Liver (tissue), 9 donors: Measurements from ENCODE around the gene OR5AC2. TPM values are rescaled to one million over a fixed set of nuclear protein-coding genes. Genes with fewer than 3 reads are reported as not detected.

Experiments used
- DNase-seq: peaks from one replicate; pipeline ENCODE4 v3.0.0-alpha.2; 2017; ENCODE audit warnings: low spot score
- H3K27ac ChIP-seq, 2 donors: one replicate each; pipeline ENCODE4 v1.7.0; 2013; ENCODE audit warnings: inconsistent platforms in 2 of 2, low read length in 2 of 2, control low read depth in 1 of 2, low read depth in 1 of 2, mild to moderate bottlenecking in 1 of 2
- H3K27me3 ChIP-seq, 4 donors: one replicate each; pipeline versions ENCODE4 v1.6.1 to v1.7.0; 2013; ENCODE audit warnings: low read length in 3 of 4, inconsistent platforms in 1 of 4, mild to moderate bottlenecking in 1 of 4, moderate library complexity in 1 of 4; ENCODE audit not compliant: control insufficient read depth in 4 of 4, insufficient read depth in 4 of 4
- H3K36me3 ChIP-seq, 4 donors: one replicate each; pipeline versions ENCODE4 v1.6.1 to v1.7.0; 2013; ENCODE audit warnings: low read length in 3 of 4, mild to moderate bottlenecking in 3 of 4, low read depth in 1 of 4, moderate library complexity in 1 of 4; ENCODE audit not compliant: control insufficient read depth in 4 of 4, insufficient read depth in 3 of 4
- H3K4me1 ChIP-seq, 4 donors: one replicate each; pipeline versions ENCODE4 v1.6.1 to v1.7.0; 2013; ENCODE audit warnings: low read length in 3 of 4, mild to moderate bottlenecking in 3 of 4, moderate library complexity in 1 of 4; ENCODE audit not compliant: control insufficient read depth in 4 of 4, insufficient read depth in 4 of 4
- H3K4me3 ChIP-seq, 3 donors: one replicate each; pipeline versions ENCODE4 v1.6.1 to v1.7.0; 2013; ENCODE audit warnings: low read length in 3 of 3, control low read depth in 1 of 3, low read depth in 1 of 3, mild to moderate bottlenecking in 1 of 3
- H3K9ac ChIP-seq, 2 donors: one replicate each; pipeline ENCODE4 v1.7.0; 2013; ENCODE audit warnings: low read length in 2 of 2, mild to moderate bottlenecking in 2 of 2, moderate library complexity in 2 of 2, control low read depth in 1 of 2, low read depth in 1 of 2
- H3K9me3 ChIP-seq, 4 donors: one replicate each; pipeline versions ENCODE4 v1.6.1 to v1.7.0; 2013; ENCODE audit warnings: low read length in 3 of 4; ENCODE audit not compliant: control insufficient read depth in 4 of 4
- EGR1 ChIP-seq, 2 donors: IDR thresholded peaks; 2 replicates each; pipeline ENCODE4 v1.6.1; 2016 to 2018; ENCODE audit warnings: antibody characterized with exemption in 2 of 2, low read depth in 2 of 2
- FOXA1 ChIP-seq: IDR thresholded peaks from 2 replicates; pipeline ENCODE4 v1.6.1; 2016; ENCODE audit warnings: antibody characterized with exemption
- FOXA2 ChIP-seq: IDR thresholded peaks from 2 replicates; pipeline ENCODE4 v1.6.1; 2016; ENCODE audit warnings: antibody characterized with exemption
- GABPA ChIP-seq, 2 donors: IDR thresholded peaks in 1 of 2; conservative IDR thresholded peaks in 1 of 2; 2 replicates each; pipeline ENCODE4 v1.6.1; 2016; ENCODE audit warnings: antibody characterized with exemption in 2 of 2, mild to moderate bottlenecking in 1 of 2, moderate library complexity in 1 of 2
- HNF4A ChIP-seq, 2 donors: conservative IDR thresholded peaks; 2 replicates each; pipeline ENCODE4 v1.6.1; 2016; ENCODE audit warnings: antibody characterized with exemption in 2 of 2, mild to moderate bottlenecking in 2 of 2
- HNF4G ChIP-seq: IDR thresholded peaks from 2 replicates; pipeline ENCODE4 v1.6.1; 2016; ENCODE audit warnings: antibody characterized with exemption
- JUND ChIP-seq, 2 donors: IDR thresholded peaks; 2 replicates each; pipeline ENCODE4 v1.6.1; 2016; ENCODE audit warnings: antibody characterized with exemption in 2 of 2
- NR2F2 ChIP-seq: IDR thresholded peaks from 2 replicates; pipeline ENCODE4 v1.6.1; 2016; ENCODE audit warnings: antibody characterized with exemption
- RAD21 ChIP-seq, 2 donors: IDR thresholded peaks; 2 replicates each; pipeline ENCODE4 v1.6.1; 2016; ENCODE audit warnings: antibody characterized with exemption in 2 of 2, mild to moderate bottlenecking in 2 of 2
- SP1 ChIP-seq: IDR thresholded peaks from 2 replicates; pipeline ENCODE4 v1.6.1; 2018; ENCODE audit warnings: antibody characterized with exemption, mild to moderate bottlenecking
- TAF1 ChIP-seq: conservative IDR thresholded peaks from 2 replicates; pipeline ENCODE4 v1.6.1; 2016; ENCODE audit warnings: antibody characterized with exemption, mild to moderate bottlenecking
- YY1 ChIP-seq: IDR thresholded peaks from 2 replicates; pipeline ENCODE4 v1.6.1; 2016; ENCODE audit warnings: antibody characterized with exemption, mild to moderate bottlenecking
- ZBTB33 ChIP-seq: IDR thresholded peaks from 2 replicates; pipeline ENCODE4 v1.6.1; 2016; ENCODE audit warnings: antibody characterized with exemption
- WGBS: extraction: QIAGEN DNeasy Blood & Tissue Kit; methylation state at CpG from one replicate; pipeline ENCODE4 v1.1.7; 2013; 5-methylcytosine and 5-hydroxymethylcytosine counted together
- polyA plus RNA-seq, 2 donors: library from polyadenylated mRNA; stranded (reverse) in 1 of 2; unstranded in 1 of 2; fragments of 200-250 nt in 1 of 2; fragments of >200 nt in 1 of 2; fragmentation: Nextera tagmentation in 1 of 2; extraction: Ambion mirVana in 1 of 2; gene quantifications; one replicate each; pipeline versions ENCODE4 v1.2.1 to v1.2.3, GENCODE V29; 2013 to 2015
- total RNA-seq, 2 donors: library from RNA; depleted of rRNA; stranded (reverse); fragments of >200 nt; gene quantifications; one replicate each; pipeline ENCODE4 v1.2.3, GENCODE V29; 2014
- TF ChIP-seq, protein P1 (sequence below): IDR thresholded peaks from 2 replicates; pipeline ENCODE4 v1.6.1; 2016; ENCODE audit warnings: antibody characterized with exemption, mild to moderate bottlenecking
- TF ChIP-seq, protein P2 (sequence below): fragments of 150-350 bp; IDR thresholded peaks from 2 replicates; pipeline ENCODE4 v1.5.1; 2017; ENCODE audit warnings: improper control_type of control experiment, low read depth, low read length; ENCODE audit not compliant: missing input control
- TF ChIP-seq, protein P3 (sequence below): IDR thresholded peaks from 2 replicates; pipeline ENCODE4 v1.6.1; 2016; ENCODE audit warnings: antibody characterized with exemption
- donor health status: healthy.
- donor health status: healthy.
- donor health status: healthy.
- donor health status: healthy.
- donor health status: healthy.

Gene OR5AC2
- total and polyA plus RNA-seq, 4 donors = not detected

- TF ChIP-seq, protein P1, sequence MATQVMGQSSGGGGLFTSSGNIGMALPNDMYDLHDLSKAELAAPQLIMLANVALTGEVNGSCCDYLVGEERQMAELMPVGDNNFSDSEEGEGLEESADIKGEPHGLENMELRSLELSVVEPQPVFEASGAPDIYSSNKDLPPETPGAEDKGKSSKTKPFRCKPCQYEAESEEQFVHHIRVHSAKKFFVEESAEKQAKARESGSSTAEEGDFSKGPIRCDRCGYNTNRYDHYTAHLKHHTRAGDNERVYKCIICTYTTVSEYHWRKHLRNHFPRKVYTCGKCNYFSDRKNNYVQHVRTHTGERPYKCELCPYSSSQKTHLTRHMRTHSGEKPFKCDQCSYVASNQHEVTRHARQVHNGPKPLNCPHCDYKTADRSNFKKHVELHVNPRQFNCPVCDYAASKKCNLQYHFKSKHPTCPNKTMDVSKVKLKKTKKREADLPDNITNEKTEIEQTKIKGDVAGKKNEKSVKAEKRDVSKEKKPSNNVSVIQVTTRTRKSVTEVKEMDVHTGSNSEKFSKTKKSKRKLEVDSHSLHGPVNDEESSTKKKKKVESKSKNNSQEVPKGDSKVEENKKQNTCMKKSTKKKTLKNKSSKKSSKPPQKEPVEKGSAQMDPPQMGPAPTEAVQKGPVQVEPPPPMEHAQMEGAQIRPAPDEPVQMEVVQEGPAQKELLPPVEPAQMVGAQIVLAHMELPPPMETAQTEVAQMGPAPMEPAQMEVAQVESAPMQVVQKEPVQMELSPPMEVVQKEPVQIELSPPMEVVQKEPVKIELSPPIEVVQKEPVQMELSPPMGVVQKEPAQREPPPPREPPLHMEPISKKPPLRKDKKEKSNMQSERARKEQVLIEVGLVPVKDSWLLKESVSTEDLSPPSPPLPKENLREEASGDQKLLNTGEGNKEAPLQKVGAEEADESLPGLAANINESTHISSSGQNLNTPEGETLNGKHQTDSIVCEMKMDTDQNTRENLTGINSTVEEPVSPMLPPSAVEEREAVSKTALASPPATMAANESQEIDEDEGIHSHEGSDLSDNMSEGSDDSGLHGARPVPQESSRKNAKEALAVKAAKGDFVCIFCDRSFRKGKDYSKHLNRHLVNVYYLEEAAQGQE = no peak
- TF ChIP-seq FOXA2 (no peak), EGR1 (IDR thresholded peaks at IDR 0.05; ENCODE audit: low read depth in 2 of 2) (no peak), HNF4G (no peak), RAD21 (IDR thresholded peaks at IDR 0.05) (no peak), GABPA (IDR thresholded peaks at IDR 0.05 in 1 of 2, conservative IDR thresholded peaks at IDR 0.05 in 1 of 2) (no peak), NR2F2 (no peak), YY1 (no peak)
Measured at GRCh38 chr3:98110550-98110908, 23.6 kb downstream of the OR5AC2 start (continued).

GRCh38 chr3:98114264-98114663 lies 27.3 kb downstream of the OR5AC2 start:
- no peaks in the 10 kb centered on the region for H3K4me1 ChIP-seq
- no peak overlapping the region for H3K4me3 ChIP-seq
- no peak overlapping the region for H3K9ac ChIP-seq
- no peaks in the 10 kb centered on the region for H3K36me3 ChIP-seq
- WGBS = 54% methylated on average over 3 of the region's 3 CpGs
- no peak for TF ChIP-seq HNF4G
- no peak for TF ChIP-seq HNF4A (conservative IDR thresholded peaks at IDR 0.05)
- no peak for TF ChIP-seq YY1
- no peak for TF ChIP-seq ZBTB33
- TF ChIP-seq EGR1 (IDR thresholded peaks at IDR 0.05; ENCODE audit: low read depth in 2 of 2) = no peak
- TF ChIP-seq, protein P1 = no peak
- no peak for TF ChIP-seq NR2F2
- no peak for TF ChIP-seq JUND (IDR thresholded peaks at IDR 0.05)
- TF ChIP-seq, protein P2, sequence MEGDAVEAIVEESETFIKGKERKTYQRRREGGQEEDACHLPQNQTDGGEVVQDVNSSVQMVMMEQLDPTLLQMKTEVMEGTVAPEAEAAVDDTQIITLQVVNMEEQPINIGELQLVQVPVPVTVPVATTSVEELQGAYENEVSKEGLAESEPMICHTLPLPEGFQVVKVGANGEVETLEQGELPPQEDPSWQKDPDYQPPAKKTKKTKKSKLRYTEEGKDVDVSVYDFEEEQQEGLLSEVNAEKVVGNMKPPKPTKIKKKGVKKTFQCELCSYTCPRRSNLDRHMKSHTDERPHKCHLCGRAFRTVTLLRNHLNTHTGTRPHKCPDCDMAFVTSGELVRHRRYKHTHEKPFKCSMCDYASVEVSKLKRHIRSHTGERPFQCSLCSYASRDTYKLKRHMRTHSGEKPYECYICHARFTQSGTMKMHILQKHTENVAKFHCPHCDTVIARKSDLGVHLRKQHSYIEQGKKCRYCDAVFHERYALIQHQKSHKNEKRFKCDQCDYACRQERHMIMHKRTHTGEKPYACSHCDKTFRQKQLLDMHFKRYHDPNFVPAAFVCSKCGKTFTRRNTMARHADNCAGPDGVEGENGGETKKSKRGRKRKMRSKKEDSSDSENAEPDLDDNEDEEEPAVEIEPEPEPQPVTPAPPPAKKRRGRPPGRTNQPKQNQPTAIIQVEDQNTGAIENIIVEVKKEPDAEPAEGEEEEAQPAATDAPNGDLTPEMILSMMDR = no peak
- TF ChIP-seq, protein P3, sequence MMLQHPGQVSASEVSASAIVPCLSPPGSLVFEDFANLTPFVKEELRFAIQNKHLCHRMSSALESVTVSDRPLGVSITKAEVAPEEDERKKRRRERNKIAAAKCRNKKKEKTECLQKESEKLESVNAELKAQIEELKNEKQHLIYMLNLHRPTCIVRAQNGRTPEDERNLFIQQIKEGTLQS = no peak
- no peak for TF ChIP-seq GABPA (IDR thresholded peaks at IDR 0.05 in 1 of 2, conservative IDR thresholded peaks at IDR 0.05 in 1 of 2)
- no peak for TF ChIP-seq FOXA1
- no peak for TF ChIP-seq SP1
- TF ChIP-seq TAF1 = no peak
- TF ChIP-seq FOXA2 = no peak
- no peak for TF ChIP-seq RAD21 (IDR thresholded peaks at IDR 0.05)
- peaks cover 5 to 32% (median 8%) of the 10 kb centered on the region in 4 donors for H3K9me3 ChIP-seq
- no peak overlapping the region for H3K27ac ChIP-seq
- DNase-seq = no peak
- peaks cover 0 to 4% (median 0%) of the 10 kb centered on the region in 4 donors for H3K27me3 ChIP-seq
